HG02938 (cell line): Measurements from ENCODE around the gene DACT2.
"Not testable (repeated sequence)": the region's sequence is repeated elsewhere in the genome, so short reads cannot be mapped to it uniquely, and the experiment has no call there.

Experiments used
- ATAC-seq: cut with Tn5 transposase; IDR thresholded peaks from one replicate; pipeline ENCODE4 v1.9.1; 2021; ENCODE audit warnings: mild to moderate bottlenecking, moderate library complexity; ENCODE audit not compliant: unreplicated experiment

DACT2 gene

GRCh38 chr6:168285456-168285855, 34.1 kb downstream of the DACT2 start:
- no peak for ATAC-seq

- no peak for ATAC-seq
Measured at GRCh38 chr6:168284187-168284586, 35.4 kb downstream of the DACT2 start.

GRCh38 chr6:168283686-168284025, 35.9 kb downstream of the DACT2 start:
- no peak for ATAC-seq

GRCh38 chr6:168282985-168283685, 36.4 kb downstream of the DACT2 start:
- no peak for ATAC-seq

- no peak for ATAC-seq
Measured at GRCh38 chr6:168281826-168282225, 37.8 kb downstream of the DACT2 start.

- ATAC-seq, result not testable (repeated sequence)
Measured at GRCh38 chr6:168281314-168281713, 38.3 kb downstream of the DACT2 start.

GRCh38 chr6:168280899-168281245, 38.7 kb downstream of the DACT2 start:
- no peak for ATAC-seq

GRCh38 chr6:168280020-168280898, 39.3 kb downstream of the DACT2 start:
- ATAC-seq, result no peak

GRCh38 chr6:168279403-168279935, 40.1 kb downstream of the DACT2 start:
- no peak for ATAC-seq

GRCh38 chr6:168278904-168279303, 40.7 kb downstream of the DACT2 start:
- no peak for ATAC-seq

- no peak for ATAC-seq
Measured at GRCh38 chr6:168277274-168277669, 42.3 kb downstream of the DACT2 start.

GRCh38 chr6:168276576-168277273, 42.9 kb downstream of the DACT2 start:
- ATAC-seq, result no peak

- ATAC-seq, result no peak
Measured at GRCh38 chr6:168275168-168275567, 44.4 kb downstream of the DACT2 start.

GRCh38 chr6:168274037-168274952, 45.3 kb downstream of the DACT2 start:
- ATAC-seq, result no peak

GRCh38 chr6:168273441-168274036, 46.0 kb downstream of the DACT2 start:
- no peak for ATAC-seq

GRCh38 chr6:168272415-168273325, 46.9 kb downstream of the DACT2 start:
- ATAC-seq, result no peak

GRCh38 chr6:168270274-168271172, 49.1 kb downstream of the DACT2 start:
- ATAC-seq, result no peak
